Stimulated activated CD8-positive, alpha-beta memory T cell treated with anti-CD3 and anti-CD28 coated beads, Interleukin-12 subunit alpha, Interleukin-12 subunit beta, amount 100 ng/mL, for 24 hours (primary cell): ENCODE results near the gene GRAMD1B.

Source experiments
- DNase-seq: peaks from one replicate; pipeline ENCODE4 v3.0.0-alpha.2; 2020; ENCODE audit errors: extremely low read depth

The GRAMD1B gene

DNA sequence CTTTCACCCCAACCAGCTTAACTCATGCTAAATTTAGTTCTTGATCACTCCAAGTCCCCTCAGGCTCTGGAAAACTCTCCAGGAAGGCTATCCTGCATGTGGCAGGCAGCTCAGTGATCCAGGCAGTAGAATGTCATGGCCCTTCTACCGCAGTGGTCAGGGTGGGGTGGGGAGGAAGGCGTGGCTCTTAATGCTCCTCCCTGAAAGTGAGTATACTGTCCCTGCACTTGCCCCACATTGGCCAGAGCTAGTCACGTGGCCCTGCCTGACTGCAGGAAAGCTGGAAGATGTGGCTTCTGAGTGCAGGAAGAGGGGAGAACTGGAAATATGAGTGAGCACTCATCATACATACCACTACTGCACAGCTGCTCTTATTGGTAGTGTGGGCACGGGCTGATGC lies 102.1 kb downstream of the GRAMD1B start:
- DNase-seq: no peak

DNA sequence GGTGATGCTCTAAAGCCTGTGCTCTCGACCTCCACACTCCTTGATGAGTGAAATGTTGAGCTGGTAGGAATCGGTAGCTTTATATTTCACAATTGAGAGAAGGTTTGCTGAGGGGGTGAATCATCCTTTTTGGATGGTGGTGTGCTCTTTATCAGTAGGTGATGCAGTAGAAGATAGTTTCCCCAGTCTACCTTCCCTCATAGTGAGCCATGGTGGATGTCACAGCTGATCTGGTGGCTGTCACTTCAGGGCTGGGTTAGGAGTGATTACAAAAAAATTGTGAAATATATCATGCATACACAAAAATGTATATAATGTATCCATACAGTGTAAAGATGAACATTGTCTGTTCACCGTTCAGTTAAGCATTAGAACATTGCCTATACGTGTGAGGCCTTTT lies 105.3 kb downstream of the GRAMD1B start:
- no peak for DNase-seq

DNA sequence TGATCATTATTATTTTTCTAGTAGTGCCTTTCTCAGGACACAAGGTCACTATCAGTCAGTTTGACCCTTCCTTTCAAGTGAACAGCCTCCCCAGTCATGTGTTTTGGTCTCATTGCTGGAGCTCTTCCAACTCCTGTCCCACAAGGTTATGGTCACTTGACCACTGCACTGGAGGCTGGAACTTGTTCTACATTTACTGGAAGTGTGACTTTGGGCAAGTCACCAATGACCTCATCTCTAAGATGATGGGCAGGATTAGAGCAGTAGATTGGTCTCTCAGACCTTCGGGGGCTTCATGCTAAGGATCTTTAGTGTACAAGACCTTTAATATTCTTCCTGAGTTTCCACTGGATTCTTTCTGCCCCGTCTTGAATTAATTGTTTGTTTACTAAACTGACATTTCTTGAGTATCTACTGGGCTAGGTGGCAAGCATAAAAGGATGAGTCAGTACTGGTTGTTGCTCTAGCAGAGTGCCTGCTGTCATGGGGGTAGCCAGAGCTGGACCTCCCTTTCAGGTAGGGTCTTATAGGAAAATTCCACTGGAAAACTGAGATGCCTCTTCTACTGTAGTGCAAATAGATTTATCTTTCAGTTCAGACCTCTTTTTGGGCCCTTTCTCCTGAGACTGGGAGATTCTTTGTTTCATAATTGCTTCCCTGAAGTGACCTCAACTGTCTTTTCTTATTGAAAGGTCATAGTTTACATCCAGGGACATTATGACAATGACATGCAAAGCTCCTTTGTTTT lies 106.8 kb downstream of the GRAMD1B start:
- DNase-seq: no peak

DNA sequence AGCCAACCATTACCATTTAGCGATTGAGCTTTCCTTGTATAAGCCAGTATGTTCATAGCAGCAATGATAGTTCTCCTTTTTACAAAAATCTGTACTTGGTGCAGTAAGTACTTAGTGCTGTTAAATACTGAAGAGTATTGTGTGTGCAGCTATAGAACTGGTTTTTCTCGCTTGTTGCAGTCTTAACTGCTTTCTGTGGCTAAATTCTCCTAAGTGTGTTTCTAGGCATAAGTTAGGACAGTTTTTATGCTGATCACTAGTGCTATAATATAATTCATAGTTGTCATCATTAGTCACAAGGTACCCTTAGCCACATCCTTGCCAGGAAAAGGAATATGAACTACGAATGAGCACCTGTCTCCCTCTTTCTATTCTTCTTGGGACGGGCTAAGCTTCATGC lies 107.7 kb downstream of the GRAMD1B start:
- DNase-seq: no peak

DNA sequence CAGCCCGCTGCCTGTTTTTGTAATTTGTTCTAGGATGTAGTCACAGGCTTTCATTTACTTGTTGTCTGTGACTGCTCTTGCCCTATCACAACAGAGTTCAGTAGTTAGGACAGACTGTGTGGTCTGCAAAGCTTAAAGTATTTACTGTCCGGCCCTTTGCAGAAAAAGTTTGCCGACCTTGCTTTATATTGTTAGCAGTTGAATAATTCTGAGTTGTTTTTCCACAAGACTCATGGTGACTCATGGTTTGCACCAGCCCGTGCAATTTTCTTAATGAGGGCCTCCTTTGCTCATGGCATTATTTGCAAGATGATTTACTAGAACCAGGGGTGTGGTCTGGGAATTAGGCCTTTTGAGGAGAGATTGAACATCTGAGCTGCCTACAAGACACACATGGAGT lies 113.7 kb downstream of the GRAMD1B start:
- DNase-seq: no peak

DNA sequence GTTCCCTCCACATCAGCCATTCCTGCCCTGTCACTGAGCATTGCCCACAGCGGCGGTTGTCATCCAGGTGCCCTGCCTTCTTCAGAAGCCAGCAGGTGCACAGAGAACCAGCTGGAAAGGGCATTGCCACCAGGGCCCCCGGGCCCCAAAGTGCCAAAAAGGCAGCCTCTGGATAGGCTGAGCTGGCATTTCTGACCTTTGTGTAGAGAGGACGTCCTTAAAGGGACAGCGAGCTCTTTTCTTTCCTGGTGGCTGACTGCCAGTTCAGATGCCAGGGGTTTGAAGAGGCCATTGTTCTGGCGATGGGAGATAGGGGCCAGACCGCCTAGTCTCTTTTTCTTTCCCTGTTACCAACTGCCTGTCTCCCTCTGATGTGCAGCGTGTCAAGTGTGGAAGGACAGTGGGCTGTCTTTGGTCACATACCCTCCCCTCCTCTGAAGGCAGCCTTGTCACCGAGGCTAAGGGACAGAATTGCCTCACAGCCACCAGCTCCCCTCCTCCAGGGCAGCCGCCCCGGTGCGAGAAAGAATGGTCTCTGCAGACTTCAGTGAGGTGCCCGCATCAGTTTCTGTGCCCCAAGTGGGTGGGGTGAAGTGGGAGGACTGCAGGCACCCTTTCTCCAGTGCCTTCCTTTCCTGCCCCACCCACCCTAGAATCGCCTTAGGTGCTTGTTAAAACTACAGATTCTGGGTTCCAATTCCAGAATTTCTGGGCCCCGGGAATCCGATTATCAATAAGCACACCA lies 114.7 kb downstream of the GRAMD1B start:
- DNase-seq: no peak

DNA sequence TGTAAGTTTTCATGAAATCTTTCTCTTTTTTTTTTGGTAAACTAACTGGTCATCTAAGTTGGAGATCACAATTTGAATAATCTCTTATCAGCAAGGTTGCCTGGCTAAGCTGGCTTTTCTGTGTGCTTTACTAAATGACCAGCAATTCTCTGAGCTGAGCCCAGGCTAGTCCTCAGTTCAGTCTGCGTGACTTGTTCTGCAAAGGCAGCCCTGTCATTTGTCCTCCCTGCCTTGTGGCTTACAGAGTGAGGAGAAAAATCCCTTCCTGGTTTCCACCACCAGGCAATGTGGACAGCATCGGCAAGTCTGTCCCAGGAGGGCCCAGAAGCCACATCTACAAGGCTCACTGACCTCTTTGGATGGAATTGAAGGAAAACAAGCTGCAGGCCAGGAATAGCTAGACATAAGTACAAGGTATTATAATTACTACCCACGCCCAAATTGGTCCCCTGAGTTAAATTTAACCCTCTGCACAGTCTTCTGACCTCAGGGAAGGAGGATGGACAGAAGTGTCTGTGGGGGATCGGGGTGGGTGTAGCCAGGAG lies 115.7 kb downstream of the GRAMD1B start:
- no peak for DNase-seq

DNA sequence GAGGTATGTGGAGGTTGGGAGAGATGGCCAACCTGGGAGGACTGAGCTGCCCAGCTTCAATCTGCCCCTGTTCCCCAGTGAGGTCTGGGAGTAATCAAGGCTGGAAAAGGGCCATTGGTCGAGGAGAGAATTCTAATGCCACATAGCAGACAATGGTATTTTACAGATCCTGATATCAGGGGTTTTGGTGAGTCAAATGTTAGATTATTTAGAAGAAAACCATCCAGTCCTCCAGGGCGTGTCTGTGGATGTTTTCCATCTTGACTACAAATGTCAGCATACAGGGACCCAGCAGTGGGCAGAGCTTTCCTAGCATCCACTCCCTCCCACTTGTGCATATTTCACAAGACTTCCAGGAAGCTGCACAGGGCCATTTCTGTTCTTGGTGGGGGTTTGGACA lies 116.4 kb downstream of the GRAMD1B start:
- no peak for DNase-seq

DNA sequence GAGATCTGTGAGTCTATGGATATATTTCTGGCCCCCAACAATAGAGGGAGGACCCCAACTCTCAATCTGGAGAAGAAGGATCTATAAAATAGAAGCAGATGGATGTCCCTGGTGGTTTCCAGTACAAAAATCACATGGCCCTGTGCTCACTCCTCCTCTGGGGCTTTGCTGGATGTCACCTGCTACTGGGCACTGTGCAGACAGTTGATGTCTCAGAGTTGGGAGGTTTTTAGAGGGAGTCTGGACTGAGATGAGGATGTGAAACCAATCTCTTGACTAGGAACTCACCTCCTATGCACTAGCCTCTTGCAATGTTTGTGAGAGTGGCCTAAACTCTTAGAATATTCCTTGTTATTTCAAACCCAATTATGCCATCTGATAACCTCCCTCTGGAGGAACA lies 117.1 kb downstream of the GRAMD1B start:
- DNase-seq: no peak

DNA sequence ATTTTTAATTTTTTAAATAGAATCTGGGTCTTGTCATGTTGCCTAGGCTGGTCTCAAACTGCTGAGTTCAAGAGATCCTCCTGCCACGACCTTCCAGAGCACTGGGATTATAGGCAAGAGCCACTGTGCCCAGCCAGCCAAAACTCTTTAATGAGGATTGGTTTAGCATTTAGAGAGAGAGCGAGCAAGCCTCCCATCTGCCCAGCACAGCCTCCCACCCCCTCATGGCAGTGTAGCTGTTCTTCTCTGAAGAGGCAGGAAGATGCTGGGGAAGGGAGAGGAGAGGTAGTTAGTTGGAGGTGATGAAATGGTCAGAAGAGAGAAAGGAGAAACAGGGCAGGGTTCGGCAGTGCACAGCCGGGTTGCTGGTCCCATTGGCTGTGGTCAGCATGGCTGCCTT lies 118.7 kb downstream of the GRAMD1B start:
- DNase-seq: no peak

DNA sequence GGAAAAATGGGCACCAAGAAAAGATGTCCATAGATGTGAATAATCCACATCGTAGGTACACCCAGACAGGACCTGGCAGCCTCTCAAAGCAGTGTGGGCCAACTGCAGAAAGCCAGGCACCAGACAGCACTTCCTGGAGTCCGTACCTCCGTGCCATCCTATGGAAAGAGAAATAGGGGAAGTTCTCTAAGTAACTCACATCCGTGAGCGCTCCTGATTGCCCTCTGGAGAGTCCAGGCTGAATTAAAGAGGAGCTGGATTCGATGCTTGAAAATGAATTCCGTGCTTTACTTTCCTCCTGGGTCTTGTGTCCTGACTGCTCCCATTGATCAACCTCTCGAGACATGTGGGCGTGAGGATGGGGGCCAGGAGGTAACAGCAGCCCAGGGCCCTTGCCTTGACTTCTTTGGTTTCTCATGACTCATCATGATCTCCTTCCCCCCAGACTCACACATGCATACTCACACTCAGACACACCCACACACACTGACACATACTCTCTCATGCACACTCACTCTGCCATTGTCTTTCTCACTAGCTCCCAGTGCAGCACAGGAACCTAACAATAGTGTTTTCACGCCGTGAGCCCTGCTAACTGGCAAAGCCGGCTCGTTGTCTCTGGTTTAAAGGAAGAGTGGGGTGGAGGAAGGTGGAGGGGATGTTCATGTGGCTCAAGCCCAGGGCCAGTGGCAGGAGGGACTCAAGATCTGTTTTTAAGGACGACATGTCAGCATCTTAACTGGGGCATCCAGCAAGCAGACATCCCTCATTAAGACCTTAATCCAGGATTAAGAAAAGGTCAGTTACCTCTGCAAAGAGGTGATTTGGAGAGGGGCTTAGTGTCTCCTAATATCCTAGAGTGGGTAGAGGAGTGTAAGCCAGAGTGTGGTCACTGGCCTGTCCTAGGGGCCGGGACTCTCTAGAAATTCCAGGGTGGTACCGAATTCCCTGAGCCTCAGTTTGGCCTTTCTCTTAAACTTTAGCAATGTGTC lies 120.2 kb downstream of the GRAMD1B start:
- no peak for DNase-seq

DNA sequence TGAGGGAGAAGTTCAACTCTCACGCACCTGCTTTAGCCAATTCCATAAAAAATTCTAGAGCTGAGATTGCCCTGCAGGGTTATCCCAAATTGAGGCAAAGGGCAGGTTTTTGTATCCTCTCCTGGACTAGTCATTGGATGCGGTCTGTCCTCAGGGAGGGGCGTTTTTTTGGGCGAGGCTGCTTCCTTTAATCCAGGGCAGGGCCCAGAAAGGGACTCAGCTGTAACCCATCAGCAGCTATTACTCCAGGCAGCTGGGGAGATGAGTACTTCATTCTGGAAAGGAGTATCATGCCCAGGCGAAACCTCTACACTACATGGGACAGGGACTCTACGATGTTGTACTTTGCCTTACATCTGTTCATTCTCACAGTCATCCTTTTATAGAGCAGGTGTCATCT lies 121.0 kb downstream of the GRAMD1B start:
- DNase-seq: no peak

DNA sequence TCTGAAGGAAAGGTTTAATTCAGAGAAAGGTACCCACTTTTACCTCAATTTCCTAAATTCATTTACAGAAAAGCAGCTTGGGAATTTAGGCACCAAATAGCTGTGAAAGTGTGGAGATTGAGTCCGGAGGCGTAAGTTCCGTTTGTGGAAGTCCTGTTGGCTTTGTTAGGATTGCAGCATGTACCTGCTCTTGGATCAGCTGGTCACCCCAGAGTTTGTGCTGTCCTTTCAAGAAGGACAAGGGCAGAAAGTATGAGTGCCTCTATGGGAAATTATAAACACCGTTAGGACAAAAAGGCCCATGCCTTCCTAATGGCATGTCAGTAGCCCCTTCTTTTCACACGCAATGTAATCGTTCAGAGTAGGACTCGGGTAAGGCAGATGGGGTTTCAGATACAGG lies 126.6 kb downstream of the GRAMD1B start:
- no peak for DNase-seq

DNA sequence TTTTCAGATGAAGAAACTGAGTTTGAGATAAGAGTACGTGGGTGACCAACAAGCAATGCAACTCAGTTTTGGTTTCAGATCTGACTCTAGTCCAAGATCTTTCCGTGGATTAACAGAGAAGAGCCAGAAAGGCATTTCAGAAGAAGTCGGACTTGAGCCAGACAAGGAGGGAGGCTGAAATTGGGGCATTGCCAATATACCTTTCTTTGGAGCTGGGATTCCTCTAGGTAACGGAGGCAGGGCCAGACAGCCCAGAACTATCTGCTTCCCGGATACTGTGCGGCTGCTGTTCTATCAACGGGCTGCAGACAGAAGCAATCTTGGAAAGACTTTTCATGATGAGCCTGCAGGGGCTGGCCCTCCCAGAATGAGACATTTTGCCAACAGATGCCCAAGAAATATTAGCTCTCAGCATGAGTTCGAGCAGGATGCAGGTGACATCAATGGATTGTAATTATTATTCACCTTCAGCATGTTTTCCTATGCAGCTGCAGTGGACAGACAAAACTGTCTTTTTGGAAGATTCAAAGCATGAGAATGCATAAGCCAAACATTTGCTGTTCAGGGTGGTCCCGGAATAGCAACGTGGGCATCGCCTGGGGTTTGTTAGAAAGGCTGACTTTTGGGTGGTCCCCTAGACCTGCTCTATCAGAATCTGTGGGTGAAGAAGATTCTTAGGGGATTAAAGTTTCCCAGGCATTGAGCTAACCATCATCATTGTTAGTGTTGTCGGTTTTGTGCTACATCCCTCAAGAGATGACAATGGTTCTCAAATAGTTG lies 128.7 kb downstream of the GRAMD1B start:
- DNase-seq: no peak

DNA sequence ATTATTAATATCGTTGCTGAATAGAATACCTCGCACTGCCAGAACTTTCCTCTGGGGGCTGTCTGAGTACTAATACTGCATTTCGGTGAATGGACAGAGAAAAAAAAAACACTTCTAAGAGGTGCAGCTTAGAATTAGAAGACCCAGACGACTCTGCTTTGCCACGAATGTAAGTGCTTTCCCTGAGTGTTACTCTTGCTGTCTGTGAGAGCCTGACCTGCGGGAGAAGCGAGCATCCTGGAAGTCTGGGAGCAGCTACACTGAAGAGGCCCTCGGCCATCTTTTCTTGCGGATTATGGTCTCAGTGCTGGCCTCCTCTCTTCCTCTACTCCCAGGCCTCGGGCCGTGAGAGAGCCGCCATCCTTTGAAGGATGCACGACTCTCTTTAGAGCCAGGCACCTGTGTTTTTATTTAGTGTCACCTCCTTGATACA lies 129.5 kb downstream of the GRAMD1B start:
- DNase-seq: no peak

DNA sequence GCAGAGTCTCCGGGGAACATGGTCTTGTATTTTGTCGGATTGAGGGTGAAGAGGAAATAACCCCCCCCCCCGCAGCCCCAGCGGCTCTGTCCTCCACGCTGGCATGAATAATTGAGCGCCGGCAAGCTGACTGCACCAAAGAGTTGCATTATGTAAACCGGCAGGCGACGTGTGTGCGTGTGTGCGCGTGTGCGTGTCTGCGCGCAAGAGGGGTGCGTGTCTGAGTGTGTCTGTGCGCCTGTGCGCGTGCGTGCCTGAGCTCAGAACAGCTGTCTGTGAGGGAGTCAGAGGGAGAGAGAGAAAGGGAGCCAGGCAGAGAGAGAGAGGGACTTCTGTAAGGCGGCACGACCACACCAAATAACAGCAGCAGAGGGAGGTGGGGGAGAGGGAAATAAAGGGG lies 129.9 kb downstream of the GRAMD1B start:
- no peak for DNase-seq

DNA sequence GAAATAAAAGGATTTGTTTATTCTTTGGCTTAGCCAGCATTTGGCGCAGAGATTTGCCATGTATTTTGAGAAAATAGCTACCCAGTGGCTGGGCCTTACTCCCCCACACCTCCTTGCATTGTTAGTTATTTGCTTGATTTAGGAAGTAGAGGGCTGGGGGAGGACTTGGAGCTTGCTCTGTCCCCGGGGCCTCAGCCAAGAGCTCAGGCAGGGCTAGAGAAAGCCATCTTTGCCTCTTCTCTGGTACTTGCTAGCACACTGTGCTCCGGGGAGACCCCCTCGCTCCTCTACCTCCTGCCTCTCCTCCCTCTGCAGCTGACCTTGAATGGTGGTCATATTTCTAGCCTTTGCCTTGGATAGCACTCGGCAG lies 131.3 kb downstream of the GRAMD1B start:
- no peak for DNase-seq

DNA sequence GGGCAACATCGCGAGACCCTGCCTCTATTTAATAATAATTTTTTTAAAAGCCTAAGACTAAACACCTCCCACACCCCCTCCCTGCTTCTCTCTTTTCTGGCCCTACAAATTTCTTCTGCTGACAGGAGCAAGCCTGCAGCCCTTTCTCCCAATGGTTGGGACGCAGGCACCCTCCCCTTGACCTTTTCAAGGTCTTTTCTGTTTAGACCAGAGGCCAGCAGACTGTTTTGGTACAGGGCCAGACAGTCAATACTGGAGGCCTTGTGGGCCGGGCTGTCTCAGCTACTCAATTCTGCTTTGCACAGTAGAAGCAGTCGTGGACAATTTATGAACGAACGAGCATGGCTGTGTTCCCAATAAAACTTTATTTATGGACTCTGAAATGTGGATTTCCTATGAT lies 132.1 kb downstream of the GRAMD1B start:
- no peak for DNase-seq

DNA sequence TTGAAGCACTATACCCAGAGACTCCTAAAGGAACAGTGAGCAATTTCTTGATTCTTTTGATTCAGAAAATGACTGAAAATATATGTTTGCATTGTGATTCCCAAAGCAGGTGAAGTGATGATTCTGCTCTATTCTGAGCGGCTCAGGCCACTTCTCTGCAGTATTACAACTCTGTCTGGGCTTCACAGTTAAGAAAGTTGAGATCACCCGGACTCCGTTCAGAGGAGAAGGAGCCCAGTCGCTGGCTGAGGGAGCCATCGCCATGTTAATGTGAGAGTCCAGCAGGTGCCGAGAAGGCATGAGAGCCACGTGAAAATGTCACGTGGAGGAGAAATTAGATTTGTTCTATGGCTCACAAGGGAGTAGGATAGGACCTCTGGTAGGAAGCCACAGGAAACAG lies 132.8 kb downstream of the GRAMD1B start:
- no peak for DNase-seq

DNA sequence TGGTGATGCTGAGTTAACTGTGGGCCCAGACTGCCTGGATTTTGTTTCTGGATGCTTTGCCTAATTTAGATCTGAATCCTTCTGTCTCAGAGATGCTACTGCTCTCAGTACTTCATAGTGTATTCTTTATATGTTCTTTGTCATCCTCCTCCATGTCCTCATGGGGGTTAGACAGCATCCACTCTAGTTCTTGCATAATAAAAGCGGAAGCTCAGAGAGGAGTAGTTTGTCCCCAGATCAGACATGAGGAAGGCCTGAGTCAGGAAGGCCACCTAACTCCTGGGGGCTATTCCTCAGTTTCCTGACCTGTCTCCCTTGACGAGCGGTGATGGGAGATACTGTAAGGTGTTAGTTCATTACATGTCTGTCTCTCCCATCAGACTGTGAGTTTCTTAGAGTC lies 134.2 kb downstream of the GRAMD1B start:
- DNase-seq: no peak

DNA sequence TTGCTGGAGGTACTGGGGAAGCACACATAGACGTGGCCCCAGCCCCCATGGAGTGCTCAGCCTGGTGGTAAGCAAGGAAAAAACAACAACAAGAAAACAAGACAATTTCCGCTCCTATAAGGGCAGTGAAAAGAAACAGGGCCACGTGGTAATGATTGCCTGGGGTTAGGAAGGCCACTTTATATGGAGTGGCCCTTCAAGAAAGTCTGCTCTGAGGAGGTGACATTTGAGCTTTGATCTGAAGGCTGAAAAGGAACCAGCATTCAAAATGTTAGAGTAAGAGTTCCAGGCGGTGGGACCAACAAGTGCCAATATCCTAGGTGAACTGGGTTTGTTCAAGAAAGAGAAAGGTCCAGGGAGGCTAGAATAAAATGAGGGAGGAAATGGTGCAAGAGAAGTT lies 136.8 kb downstream of the GRAMD1B start:
- DNase-seq: no peak
